Uterus (tissue), 2 donors: Measurements from ENCODE around the gene ZNF285.

Experiments used
- CTCF ChIP-seq, 4 experiments: fragments of 200-600 bp in 2 of 4; fragments of 450-650 bp in 2 of 4; sonication (generic) in 2 of 4; IDR thresholded peaks; one replicate each; pipeline ENCODE4 v1.5.1; 2016 to 2019; ENCODE audit warnings: antibody characterized with exemption in 4 of 4, mild to moderate bottlenecking in 2 of 4, moderate library complexity in 1 of 4
- POLR2A ChIP-seq, 2 donors: fragments of 450-650 bp; IDR thresholded peaks; one replicate each; pipeline ENCODE4 v1.6.1; 2016; ENCODE audit warnings: antibody characterized with exemption in 2 of 2, mild to moderate bottlenecking in 1 of 2, moderate library complexity in 1 of 2

DNA sequence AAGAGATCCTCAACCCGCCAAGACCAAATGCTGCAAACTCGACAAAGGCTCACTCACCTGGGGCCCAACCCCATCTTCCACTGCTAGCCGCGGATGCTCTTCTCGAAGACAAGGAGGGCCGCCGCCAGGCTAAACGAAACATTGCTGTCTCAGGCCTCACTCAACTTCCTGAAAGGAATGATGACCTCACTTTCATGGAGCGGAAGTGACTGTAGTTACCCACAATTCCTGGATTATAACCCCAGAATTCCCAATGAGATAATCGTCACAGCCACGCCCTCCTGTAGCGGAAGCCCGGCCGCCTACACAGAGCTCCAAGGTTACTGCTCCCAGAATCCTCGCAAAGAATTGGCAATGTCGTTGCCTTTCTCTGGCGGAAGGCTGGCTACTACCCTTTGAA is 34.4 kb downstream of the ZNF285 start:
- TF ChIP-seq CTCF (IDR thresholded peaks at IDR 0.05) (no peak), POLR2A (IDR thresholded peaks at IDR 0.05) (no peak)
